Regular cardiac myocyte (primary cell): Measurements from ENCODE around the gene MS4A8. TPM values are rescaled to one million over a fixed set of nuclear protein-coding genes. Genes with fewer than 3 reads are reported as not detected.

ENCODE experiments used
- total RNA-seq: library from RNA; depleted of rRNA; stranded (reverse); fragments of >200 nt; gene quantifications from 2 replicates; pipeline ENCODE4 v1.2.3, GENCODE V29; 2014

MS4A8 gene, protein sequence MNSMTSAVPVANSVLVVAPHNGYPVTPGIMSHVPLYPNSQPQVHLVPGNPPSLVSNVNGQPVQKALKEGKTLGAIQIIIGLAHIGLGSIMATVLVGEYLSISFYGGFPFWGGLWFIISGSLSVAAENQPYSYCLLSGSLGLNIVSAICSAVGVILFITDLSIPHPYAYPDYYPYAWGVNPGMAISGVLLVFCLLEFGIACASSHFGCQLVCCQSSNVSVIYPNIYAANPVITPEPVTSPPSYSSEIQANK
- total RNA-seq: not detected in 2 replicates

DNA sequence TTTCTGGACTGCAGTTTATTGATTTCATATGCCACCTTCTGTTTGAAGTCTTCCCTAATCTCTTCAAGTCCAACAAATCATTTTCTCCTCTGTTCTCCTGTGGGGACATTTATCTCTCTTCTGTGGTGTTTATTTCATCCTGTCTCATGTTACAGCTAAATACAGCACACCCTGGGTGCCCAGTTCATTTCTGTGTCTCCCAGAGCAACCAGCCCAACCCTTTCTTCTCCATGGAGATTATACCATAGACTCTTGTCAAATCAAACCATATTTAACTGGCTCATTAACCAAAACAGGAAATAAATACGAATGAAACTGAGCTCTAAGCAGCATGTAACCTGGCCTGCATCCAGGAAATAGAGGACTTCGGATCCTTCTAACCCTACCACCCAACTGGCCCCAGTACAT is at the start of gene MS4A8:
Gene MS4A8 (plus strand): TSS at position 329 of the 408 bp plus-strand sequence. CDS start 1,249 bp downstream, outside the sequence.

DNA sequence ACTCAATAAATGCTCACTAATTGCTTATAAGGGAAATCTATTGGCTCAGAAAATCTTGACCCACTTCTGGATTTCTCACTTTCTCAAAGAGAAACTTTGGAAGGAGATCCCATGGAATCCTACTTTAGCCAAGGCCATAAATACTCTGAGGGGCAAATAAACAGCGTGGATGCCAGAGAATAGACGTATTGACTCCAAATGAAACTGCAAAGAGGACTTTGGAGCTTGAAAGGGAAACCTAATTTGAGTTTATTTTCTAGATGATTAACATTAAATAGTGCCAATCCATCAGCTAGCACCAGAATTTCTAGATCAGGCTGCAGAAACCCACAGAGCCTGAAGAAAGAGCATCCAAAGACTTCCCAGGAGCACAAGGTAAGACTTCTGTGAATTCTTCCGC is 25.0 kb downstream of the MS4A8 start, which contains the start of gene MS4A18:
Gene MS4A18 (plus strand): TSS at position 301 of the 400 bp plus-strand sequence.

DNA sequence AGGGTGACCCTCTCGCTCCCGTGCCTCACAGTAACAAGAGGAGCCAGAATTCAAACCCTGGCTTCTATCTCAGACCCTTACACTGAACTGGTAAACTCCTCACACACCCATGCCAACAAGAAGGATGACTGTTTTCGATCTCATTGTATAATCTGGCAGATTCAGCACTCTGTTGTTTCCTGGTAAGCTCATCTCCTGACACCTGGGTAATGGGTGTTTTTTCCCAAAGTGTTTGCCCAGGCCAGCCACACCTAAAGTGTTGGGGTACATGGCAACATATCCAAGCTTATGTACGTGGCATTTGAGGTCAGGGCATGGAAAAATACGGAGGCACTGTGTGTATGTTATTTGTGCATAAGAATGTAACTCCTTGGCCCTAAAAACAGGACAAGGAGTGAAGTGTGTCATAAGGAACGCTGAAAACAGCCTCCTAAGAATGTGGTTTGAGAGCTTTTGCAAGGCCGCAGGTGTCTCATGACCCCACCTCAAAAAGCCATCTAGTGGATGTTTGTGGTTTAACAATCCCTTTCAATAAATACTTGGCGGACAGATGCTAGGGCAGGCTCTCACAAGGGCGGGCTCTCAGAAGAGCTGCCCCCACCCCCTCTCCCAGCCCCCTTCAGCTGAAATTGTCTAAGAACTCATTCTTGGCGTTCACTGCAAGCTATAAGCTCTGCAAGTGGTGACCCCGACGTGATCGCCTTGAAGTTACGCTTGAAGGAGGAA is 57.1 kb downstream of the MS4A8 start, which contains the start of gene MS4A15:
Gene MS4A15 (plus strand): TSS at position 561 of the 726 bp plus-strand sequence. CDS start 6,867 bp downstream, outside the sequence.

Other genes starting within 250 kb of the MS4A8 start
- not detected in 2 replicates for gene MS4A1, start 243.8 kb upstream of the MS4A8 start, total RNA-seq
- gene MS4A12, start 206.8 kb upstream of the MS4A8 start, total RNA-seq: not detected in 2 replicates
- gene MS4A13, start 184.2 kb upstream of the MS4A8 start, total RNA-seq: not detected in 2 replicates
- gene MS4A18, start 25.1 kb downstream of the MS4A8 start, total RNA-seq: not detected in 2 replicates
- gene MS4A15, start 57.3 kb downstream of the MS4A8 start, total RNA-seq: not detected in 2 replicates
- not detected in 2 replicates for gene MS4A10, start 85.7 kb downstream of the MS4A8 start, total RNA-seq
- gene CCDC86, start 142.5 kb downstream of the MS4A8 start, total RNA-seq: 9.9 and 24.3 TPM in 2 replicates
- 0.19 and 2.3 TPM in 2 replicates for gene PTGDR2, start 156.3 kb downstream of the MS4A8 start, total RNA-seq
- gene ZP1, start 167.9 kb downstream of the MS4A8 start, total RNA-seq: 2.1 and 4.2 TPM in 2 replicates
- 31.9 and 54.1 TPM in 2 replicates for gene PRPF19, start 207.0 kb downstream of the MS4A8 start, total RNA-seq
- gene TMEM109, start 214.5 kb downstream of the MS4A8 start, total RNA-seq: 21.4 and 34.1 TPM in 2 replicates
- gene TMEM132A, start 224.8 kb downstream of the MS4A8 start, total RNA-seq: 9.0 and 34.4 TPM in 2 replicates